Measurements from ENCODE around the gene NUP214. TPM values are rescaled to one million over a fixed set of nuclear protein-coding genes. Genes with fewer than 3 reads are reported as not detected.

NUP214 gene
- total RNA-seq, 4 donors from 2014 or later: 27.4 to 78.3 (median 47.4) TPM

- TF ChIP-seq CTCF (IDR thresholded peaks at IDR 0.05): no peak
- DNase-seq (ENCODE audit: low spot score) (no peak), ATAC-seq (ENCODE audit: low FRiP score) (no peak)
Measured at GRCh38 chr9:131273146-131273855, 147.9 kb downstream of the NUP214 start.

- DNase-seq (ENCODE audit: low spot score): no peak
- ATAC-seq (ENCODE audit: low FRiP score): no peak
- TF ChIP-seq CTCF (IDR thresholded peaks at IDR 0.05): no peak
Measured at GRCh38 chr9:131273856-131274673, 148.7 kb downstream of the NUP214 start.

- ATAC-seq (ENCODE audit: low FRiP score) (no peak), DNase-seq (ENCODE audit: low spot score) (no peak)
- TF ChIP-seq CTCF (IDR thresholded peaks at IDR 0.05): no peak
Measured at GRCh38 chr9:131274674-131275331, 149.4 kb downstream of the NUP214 start.

GRCh38 chr9:131275332-131276093 lies 150.1 kb downstream of the NUP214 start:
- DNase-seq (ENCODE audit: low spot score) (no peak), ATAC-seq (ENCODE audit: low FRiP score) (no peak)
- no peak for TF ChIP-seq CTCF (IDR thresholded peaks at IDR 0.05)

DNA sequence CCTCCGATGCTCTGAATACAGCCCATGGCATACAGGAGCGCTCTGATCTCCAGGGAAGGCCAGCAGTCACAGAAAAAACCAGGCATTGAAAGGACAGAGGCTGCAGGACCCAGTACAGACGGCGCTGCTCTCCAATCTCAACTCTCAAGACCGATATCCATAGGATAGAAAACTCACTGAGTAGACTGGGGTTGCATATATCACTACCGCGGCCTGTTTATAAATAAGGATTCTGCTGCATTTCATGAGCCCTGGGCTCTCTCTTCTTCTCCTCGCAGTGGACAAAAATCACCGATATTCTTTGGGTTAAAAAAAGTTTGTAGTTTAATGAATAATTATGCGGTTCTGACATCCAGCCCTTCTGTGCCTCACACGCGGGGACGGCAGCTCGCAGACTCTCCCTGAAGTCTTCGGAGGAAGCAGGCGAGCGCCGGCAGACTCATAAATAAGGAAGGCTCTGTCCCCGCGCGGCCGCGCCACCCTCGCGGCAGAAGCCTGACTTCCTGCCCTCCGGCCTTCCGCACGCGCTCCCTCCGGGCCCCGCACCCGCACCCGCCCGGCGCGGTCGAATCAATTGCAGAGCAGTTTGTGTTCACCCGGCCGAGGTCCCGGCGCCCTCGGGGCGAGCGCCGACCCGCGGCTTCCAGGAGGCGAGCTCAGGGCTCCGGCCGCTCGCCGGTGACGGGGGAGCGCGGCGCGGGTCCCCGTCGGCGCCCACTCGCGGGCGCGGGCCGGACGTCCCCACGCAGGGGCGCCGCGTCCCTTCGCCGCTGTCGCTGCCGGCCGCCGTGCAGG lies 150.9 kb downstream of the NUP214 start, which contains the start of gene FAM78A:
Gene FAM78A (minus strand): TSS at position 417 of the 795 bp plus-strand sequence. CDS start 331 bp downstream, at position 86.
- no peak for DNase-seq (ENCODE audit: low spot score)

More for the DNA sequence above, 150.9 kb downstream of the NUP214 start, which contains the start of gene FAM78A:
- no peak for TF ChIP-seq CTCF (IDR thresholded peaks at IDR 0.05)
- no peak for ATAC-seq (ENCODE audit: low FRiP score)
